ENCODE measurements around the gene CPNE5.

The CPNE5 gene

DNA sequence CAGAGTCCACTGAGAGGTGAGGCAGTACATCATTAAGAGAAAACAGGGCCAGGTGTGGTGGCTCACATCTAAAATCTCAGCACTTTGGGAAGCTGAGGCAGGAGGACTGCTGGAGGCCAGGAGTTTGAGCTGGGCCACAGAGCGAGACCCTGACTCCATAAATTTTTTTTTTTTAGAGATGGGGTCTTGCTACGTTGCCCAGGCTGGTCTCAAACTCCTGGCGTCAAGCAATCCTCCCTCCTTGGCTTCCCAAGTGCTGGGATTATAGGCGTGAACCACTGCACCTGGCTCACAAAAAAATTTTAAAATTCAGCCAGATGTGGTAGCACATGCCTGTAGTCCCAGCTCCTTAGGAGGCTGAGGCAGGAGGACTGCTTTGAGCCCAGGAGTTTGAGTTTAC lies 18.1 kb upstream of the CPNE5 start:
- H3K4me3 ChIP-seq (ENCODE audit: insufficient read depth, low read depth, low read length): no peak overlapping the region
- WGBS, 2 experiments: 91 to 94% methylated on average over 4 of the region's 4 CpGs

DNA sequence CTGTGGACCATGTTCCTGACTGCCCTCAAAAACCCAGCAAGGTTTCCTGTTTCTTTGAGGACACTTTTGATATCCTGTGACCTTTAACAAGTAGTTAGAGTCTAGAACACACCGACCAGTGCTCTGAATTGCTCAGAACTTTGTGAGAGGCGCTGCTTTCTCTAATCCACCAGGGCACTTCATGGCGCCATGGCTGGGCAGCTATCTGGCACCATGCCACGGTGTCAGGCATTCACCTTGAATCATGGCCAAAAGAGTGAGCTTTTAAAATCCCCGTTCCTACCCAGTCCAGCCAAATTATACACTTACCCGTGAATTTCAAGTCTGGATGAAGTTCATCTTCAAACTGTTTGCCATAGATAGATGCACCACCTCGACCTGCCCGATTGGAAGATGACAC lies 17.0 kb upstream of the CPNE5 start:
- WGBS, 2 experiments: 92 to 95% methylated on average over 8 of the region's 8 CpGs
- Histone ChIP-seq H3K9me3 (ENCODE audit: control insufficient read depth, low read length) (no peaks in the 10 kb centered on the region), H3K4me3 (ENCODE audit: insufficient read depth, low read depth, low read length) (no peak overlapping the region), H3K36me3 (ENCODE audit: control insufficient read depth, insufficient read depth, low read length) (peaks cover 12% of the 10 kb centered on the region), H3K4me1 (ENCODE audit: control insufficient read depth, insufficient read depth, low read length) (peaks cover 4% of the 10 kb centered on the region), H3K27me3 (ENCODE audit: control insufficient read depth, insufficient read depth, low read length, poor library complexity, severe bottlenecking) (no peaks in the 10 kb centered on the region), H3K27ac (ENCODE audit: insufficient read depth, low read depth, low read length, poor library complexity, severe bottlenecking) (no peak overlapping the region)

More for the DNA sequence above, 18.1 kb upstream of the CPNE5 start:
- Histone ChIP-seq H3K4me1 (ENCODE audit: control insufficient read depth, insufficient read depth, low read length) (peaks cover 4% of the 10 kb centered on the region), H3K27me3 (ENCODE audit: control insufficient read depth, insufficient read depth, low read length, poor library complexity, severe bottlenecking) (no peaks in the 10 kb centered on the region), H3K9me3 (ENCODE audit: control insufficient read depth, low read length) (no peaks in the 10 kb centered on the region), H3K36me3 (ENCODE audit: control insufficient read depth, insufficient read depth, low read length) (peaks cover 12% of the 10 kb centered on the region), H3K27ac (ENCODE audit: insufficient read depth, low read depth, low read length, poor library complexity, severe bottlenecking) (no peak overlapping the region)

GRCh38 chr6:36855750-36856149 lies 16.5 kb upstream of the CPNE5 start:
- Histone ChIP-seq H3K9me3 (ENCODE audit: control insufficient read depth, low read length) (no peaks in the 10 kb centered on the region), H3K27me3 (ENCODE audit: control insufficient read depth, insufficient read depth, low read length, poor library complexity, severe bottlenecking) (no peaks in the 10 kb centered on the region), H3K4me3 (ENCODE audit: insufficient read depth, low read depth, low read length) (no peak overlapping the region), H3K36me3 (ENCODE audit: control insufficient read depth, insufficient read depth, low read length) (peaks cover 12% of the 10 kb centered on the region), H3K4me1 (ENCODE audit: control insufficient read depth, insufficient read depth, low read length) (peaks cover 4% of the 10 kb centered on the region), H3K27ac (ENCODE audit: insufficient read depth, low read depth, low read length, poor library complexity, severe bottlenecking) (no peak overlapping the region)
- WGBS, 2 experiments: 93 to 94% methylated on average over 10 of the region's 10 CpGs

- no peaks in the 10 kb centered on the region for H3K9me3 ChIP-seq (ENCODE audit: control insufficient read depth, low read length)
- peaks cover 13% of the 10 kb centered on the region for H3K4me1 ChIP-seq (ENCODE audit: control insufficient read depth, insufficient read depth, low read length)
- H3K27me3 ChIP-seq (ENCODE audit: control insufficient read depth, insufficient read depth, low read length, poor library complexity, severe bottlenecking): peaks cover 3% of the 10 kb centered on the region
- peaks cover 12% of the 10 kb centered on the region for H3K36me3 ChIP-seq (ENCODE audit: control insufficient read depth, insufficient read depth, low read length)
- H3K4me3 ChIP-seq (ENCODE audit: insufficient read depth, low read depth, low read length): no peak overlapping the region
- WGBS, 2 experiments: 93 to 96% methylated on average over 5 of the region's 5 CpGs
- no peak overlapping the region for H3K27ac ChIP-seq (ENCODE audit: insufficient read depth, low read depth, low read length, poor library complexity, severe bottlenecking)
Measured at GRCh38 chr6:36853325-36853724, 14.1 kb upstream of the CPNE5 start.

- Histone ChIP-seq H3K27me3 (ENCODE audit: control insufficient read depth, insufficient read depth, low read length, poor library complexity, severe bottlenecking) (peaks cover 10% of the 10 kb centered on the region), H3K4me1 (ENCODE audit: control insufficient read depth, insufficient read depth, low read length) (peaks cover 18% of the 10 kb centered on the region), H3K27ac (ENCODE audit: insufficient read depth, low read depth, low read length, poor library complexity, severe bottlenecking) (no peak overlapping the region), H3K36me3 (ENCODE audit: control insufficient read depth, insufficient read depth, low read length) (peaks cover 12% of the 10 kb centered on the region), H3K4me3 (ENCODE audit: insufficient read depth, low read depth, low read length) (no peak overlapping the region), H3K9me3 (ENCODE audit: control insufficient read depth, low read length) (no peaks in the 10 kb centered on the region)
- WGBS, 2 experiments: 92 to 95% methylated on average over 4 of the region's 4 CpGs
Measured at GRCh38 chr6:36852481-36853147, 13.4 kb upstream of the CPNE5 start.

- Histone ChIP-seq H3K9me3 (ENCODE audit: control insufficient read depth, low read length) (no peaks in the 10 kb centered on the region), H3K27me3 (ENCODE audit: control insufficient read depth, insufficient read depth, low read length, poor library complexity, severe bottlenecking) (peaks cover 11% of the 10 kb centered on the region), H3K36me3 (ENCODE audit: control insufficient read depth, insufficient read depth, low read length) (peaks cover 12% of the 10 kb centered on the region), H3K4me3 (ENCODE audit: insufficient read depth, low read depth, low read length) (no peak overlapping the region), H3K4me1 (ENCODE audit: control insufficient read depth, insufficient read depth, low read length) (peaks cover 18% of the 10 kb centered on the region), H3K27ac (ENCODE audit: insufficient read depth, low read depth, low read length, poor library complexity, severe bottlenecking) (no peak overlapping the region)
- 89 to 95% methylated on average over 4 of the region's 4 CpGs for WGBS, 2 experiments
Measured at GRCh38 chr6:36851626-36852025, 12.4 kb upstream of the CPNE5 start.

GRCh38 chr6:36851149-36851614 lies 11.9 kb upstream of the CPNE5 start:
- H3K27ac ChIP-seq (ENCODE audit: insufficient read depth, low read depth, low read length, poor library complexity, severe bottlenecking): no peak overlapping the region
- H3K27me3 ChIP-seq (ENCODE audit: control insufficient read depth, insufficient read depth, low read length, poor library complexity, severe bottlenecking): peaks cover 11% of the 10 kb centered on the region
- H3K4me1 ChIP-seq (ENCODE audit: control insufficient read depth, insufficient read depth, low read length): peaks cover 18% of the 10 kb centered on the region
- no peak overlapping the region for H3K4me3 ChIP-seq (ENCODE audit: insufficient read depth, low read depth, low read length)
- WGBS, 2 experiments: 37 to 52% methylated on average over 3 of the region's 3 CpGs
- H3K36me3 ChIP-seq (ENCODE audit: control insufficient read depth, insufficient read depth, low read length): peaks cover 12% of the 10 kb centered on the region
- no peaks in the 10 kb centered on the region for H3K9me3 ChIP-seq (ENCODE audit: control insufficient read depth, low read length)

DNA sequence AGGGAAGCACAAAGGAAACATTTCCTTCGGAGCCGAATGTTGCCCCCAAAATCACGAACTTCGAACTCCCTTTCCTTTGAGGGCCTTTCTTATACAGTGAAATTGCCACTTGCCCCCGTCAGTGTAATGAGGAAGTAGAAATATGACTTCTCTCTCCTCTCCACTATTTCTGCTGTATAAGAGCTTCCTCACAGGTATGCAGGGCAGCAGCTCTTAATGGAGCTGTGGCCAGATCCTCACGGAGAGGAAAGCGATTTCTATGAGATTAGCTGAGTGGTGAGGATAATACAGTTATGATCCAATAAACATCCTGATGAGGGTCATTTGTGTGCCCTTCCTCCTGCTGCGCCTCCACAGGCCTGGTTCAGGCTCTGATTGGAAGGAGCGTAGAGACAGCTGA lies 10.8 kb upstream of the CPNE5 start:
- H3K4me3 ChIP-seq (ENCODE audit: insufficient read depth, low read depth, low read length): no peak overlapping the region
- peaks cover 18% of the 10 kb centered on the region for H3K4me1 ChIP-seq (ENCODE audit: control insufficient read depth, insufficient read depth, low read length)
- 93 to 96% methylated on average over 9 of the region's 9 CpGs for WGBS, 2 experiments
- peaks cover 11% of the 10 kb centered on the region for H3K27me3 ChIP-seq (ENCODE audit: control insufficient read depth, insufficient read depth, low read length, poor library complexity, severe bottlenecking)
- no peak overlapping the region for H3K27ac ChIP-seq (ENCODE audit: insufficient read depth, low read depth, low read length, poor library complexity, severe bottlenecking)
- peaks cover 6% of the 10 kb centered on the region for H3K36me3 ChIP-seq (ENCODE audit: control insufficient read depth, insufficient read depth, low read length)
- no peaks in the 10 kb centered on the region for H3K9me3 ChIP-seq (ENCODE audit: control insufficient read depth, low read length)

- 7 to 9% methylated on average over 22 to 26 of the region's 26 CpGs for WGBS, 2 experiments
- Histone ChIP-seq H3K27ac (ENCODE audit: insufficient read depth, low read depth, low read length, poor library complexity, severe bottlenecking) (peak overlapping the region; percentile 57), H3K4me1 (ENCODE audit: control insufficient read depth, insufficient read depth, low read length) (peaks cover 18% of the 10 kb centered on the region), H3K9me3 (ENCODE audit: control insufficient read depth, low read length) (no peaks in the 10 kb centered on the region), H3K27me3 (ENCODE audit: control insufficient read depth, insufficient read depth, low read length, poor library complexity, severe bottlenecking) (peaks cover 11% of the 10 kb centered on the region), H3K36me3 (ENCODE audit: control insufficient read depth, insufficient read depth, low read length) (no peaks in the 10 kb centered on the region), H3K4me3 (ENCODE audit: insufficient read depth, low read depth, low read length) (peak overlapping the region; percentile 16)
Measured at GRCh38 chr6:36848658-36849441, 9.6 kb upstream of the CPNE5 start.

DNA sequence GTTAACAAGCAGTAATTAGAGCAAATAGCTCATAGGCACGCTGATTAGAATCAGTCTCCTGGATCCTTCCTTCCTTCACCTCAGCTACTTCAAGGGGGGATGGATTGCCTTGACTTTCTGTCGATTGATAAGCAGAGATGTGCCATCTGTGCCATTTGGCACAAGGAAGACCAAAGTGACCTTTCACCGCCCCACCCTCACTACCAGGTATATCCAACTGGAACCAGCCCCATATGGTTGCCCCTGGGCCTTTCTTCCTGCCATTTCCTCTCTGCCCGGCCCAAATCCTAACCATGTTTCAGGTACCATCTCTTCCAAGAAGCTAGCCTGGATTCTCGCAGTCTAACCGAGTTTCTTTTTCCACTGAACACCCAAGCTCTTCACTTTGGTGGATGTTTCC lies 8.7 kb upstream of the CPNE5 start:
- no peaks in the 10 kb centered on the region for H3K36me3 ChIP-seq (ENCODE audit: control insufficient read depth, insufficient read depth, low read length)
- peaks cover 11% of the 10 kb centered on the region for H3K27me3 ChIP-seq (ENCODE audit: control insufficient read depth, insufficient read depth, low read length, poor library complexity, severe bottlenecking)
- no peak overlapping the region for H3K4me3 ChIP-seq (ENCODE audit: insufficient read depth, low read depth, low read length)
- H3K4me1 ChIP-seq (ENCODE audit: control insufficient read depth, insufficient read depth, low read length): peaks cover 18% of the 10 kb centered on the region
- H3K9me3 ChIP-seq (ENCODE audit: control insufficient read depth, low read length): no peaks in the 10 kb centered on the region
- H3K27ac ChIP-seq (ENCODE audit: insufficient read depth, low read depth, low read length, poor library complexity, severe bottlenecking): no peak overlapping the region
- 93 to 96% methylated on average over 6 of the region's 6 CpGs for WGBS, 2 experiments

All from ectodermal cell (in vitro differentiated cells).